Left ventricle myocardium superior (tissue), 1 donor: ENCODE results near the gene MTA3. TPM values are rescaled to one million over a fixed set of nuclear protein-coding genes. Genes with fewer than 3 reads are reported as not detected.
"Not testable (repeated sequence)": the region's sequence is repeated elsewhere in the genome, so short reads cannot be mapped to it uniquely, and the experiment has no call there.

Experiments used
- ATAC-seq: fragments of 200-7000 bp; cut with Tn5 transposase; one replicate; pipeline ENCODE4 v1.9.1; 2020; ENCODE audit warnings: mild to moderate bottlenecking, moderate library complexity
- DNase-seq: peaks from one replicate; pipeline ENCODE4 v3.0.0-alpha.2; 2020
- intact Hi-C: fragments of 100-400 bp; cut with micrococcal nuclease; formaldehyde crosslinking; loops from one replicate; pipeline ENCODE4 v1.11.0; 2022
- total RNA-seq: library from RNA; stranded (reverse); fragmentation: NEBNext Ultra II Directional; extraction: Animal tissue kit (Norgen Biotek cat#: 25700); gene quantifications from one replicate; pipeline ENCODE4 v1.2.1, GENCODE V29; 2021
- donor health status: DM: no; HTN: yes; CAD: no; lungs with severe emphysema.

MTA3 gene
- total RNA-seq, 1 donor from 2014 or later = 17.6 TPM

DNA sequence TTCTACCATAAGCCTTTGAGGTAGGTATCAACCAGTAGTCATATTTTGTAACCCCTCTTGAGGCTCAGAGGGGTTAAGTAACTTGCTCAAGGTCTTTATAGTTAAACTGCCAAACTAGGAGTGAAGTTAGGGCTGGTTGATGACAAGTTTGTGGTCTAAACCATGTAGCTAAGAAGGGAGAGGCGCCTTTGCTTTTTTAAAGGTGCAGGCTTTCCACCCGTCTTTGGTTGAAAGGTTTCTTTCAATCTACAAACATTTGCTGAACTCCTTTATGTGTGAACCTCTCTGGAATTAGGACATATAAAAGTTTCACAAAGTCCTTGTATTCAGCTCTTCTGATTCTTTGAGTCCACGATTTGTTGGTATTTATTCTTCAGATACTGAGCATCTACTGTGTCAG lies 2.4 kb upstream of the MTA3 start:
- intact Hi-C loops = no loop called here
- ATAC-seq (no peak), DNase-seq (no peak)

DNA sequence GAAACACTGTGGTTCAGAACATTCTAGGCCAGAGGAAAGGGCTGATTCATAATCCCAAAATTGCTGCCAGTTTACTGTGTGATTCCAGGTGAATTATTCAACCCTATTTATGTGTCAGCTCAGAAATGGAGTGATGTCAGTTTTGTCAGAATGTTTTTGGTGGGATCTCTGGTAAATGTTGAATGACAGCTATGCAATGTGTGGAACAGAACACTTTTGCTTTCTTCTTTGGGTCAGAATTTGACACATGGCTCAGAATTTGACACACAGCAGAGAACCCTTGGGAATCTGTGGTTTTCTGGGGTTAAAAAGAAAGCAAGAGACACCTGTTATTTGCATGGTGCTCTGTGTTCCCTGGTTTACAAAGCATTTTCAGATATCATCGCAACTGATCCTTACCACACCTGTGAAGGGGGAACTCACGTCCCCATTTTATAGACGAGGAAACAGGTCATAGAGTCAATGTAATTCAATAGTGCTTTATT lies 1.6 kb upstream of the MTA3 start:
- ATAC-seq = no peak
- intact Hi-C loops = no loop called here
- no peak for DNase-seq

DNA sequence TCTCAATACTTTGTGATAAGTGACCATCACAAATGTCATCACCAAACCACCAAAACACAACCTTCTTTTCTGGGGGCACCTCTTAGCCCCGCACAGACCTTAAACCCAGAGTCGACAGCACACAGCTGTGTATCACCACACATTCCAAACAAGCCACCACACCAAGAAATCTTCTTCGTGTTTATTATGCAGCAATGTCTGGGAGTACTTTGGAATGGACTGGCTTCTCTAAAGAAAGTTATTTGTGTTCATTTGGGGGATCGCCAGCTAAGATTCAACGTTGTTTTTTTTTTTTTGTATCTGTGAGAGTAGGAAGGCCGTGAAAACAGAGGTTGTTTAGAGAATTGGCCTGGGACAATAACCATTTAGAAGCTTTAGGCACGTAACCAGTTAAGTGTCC lies 1.1 kb upstream of the MTA3 start:
- intact Hi-C loops = no loop called here
- ATAC-seq (no peak), DNase-seq (no peak)

DNA sequence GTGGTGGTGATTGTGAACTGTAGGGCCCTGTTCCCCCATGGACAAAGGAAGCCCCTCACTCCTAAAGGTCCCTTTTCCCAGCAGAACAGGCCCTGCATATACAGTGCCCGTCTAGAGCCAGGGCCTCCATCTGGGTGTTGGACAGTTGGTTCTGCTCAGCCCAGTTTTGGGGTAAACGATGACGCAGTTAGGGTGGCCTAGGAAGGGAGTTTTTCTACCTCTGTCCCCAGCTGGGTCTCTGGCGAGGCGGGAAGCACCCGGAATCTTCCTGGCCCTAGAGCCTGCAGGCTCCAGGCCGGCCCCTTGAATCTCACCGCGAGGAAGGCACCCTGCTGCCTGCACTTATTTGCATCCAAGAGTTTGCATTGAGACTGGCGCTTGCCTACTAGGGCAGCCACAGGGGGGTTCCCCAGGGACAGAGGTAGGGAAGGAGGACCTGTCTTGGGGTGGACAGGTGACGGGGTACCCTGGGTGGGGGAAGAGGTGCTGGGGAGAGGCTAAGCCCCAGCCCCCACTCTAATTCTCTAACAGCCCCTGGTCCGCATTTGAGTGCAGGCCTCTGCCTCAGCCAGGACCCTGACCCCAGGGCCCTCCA lies 529 bp upstream of the MTA3 start:
- peak; percentile 46 for ATAC-seq
- intact Hi-C loops = no loop called here
- DNase-seq = peak; percentile 31

DNA sequence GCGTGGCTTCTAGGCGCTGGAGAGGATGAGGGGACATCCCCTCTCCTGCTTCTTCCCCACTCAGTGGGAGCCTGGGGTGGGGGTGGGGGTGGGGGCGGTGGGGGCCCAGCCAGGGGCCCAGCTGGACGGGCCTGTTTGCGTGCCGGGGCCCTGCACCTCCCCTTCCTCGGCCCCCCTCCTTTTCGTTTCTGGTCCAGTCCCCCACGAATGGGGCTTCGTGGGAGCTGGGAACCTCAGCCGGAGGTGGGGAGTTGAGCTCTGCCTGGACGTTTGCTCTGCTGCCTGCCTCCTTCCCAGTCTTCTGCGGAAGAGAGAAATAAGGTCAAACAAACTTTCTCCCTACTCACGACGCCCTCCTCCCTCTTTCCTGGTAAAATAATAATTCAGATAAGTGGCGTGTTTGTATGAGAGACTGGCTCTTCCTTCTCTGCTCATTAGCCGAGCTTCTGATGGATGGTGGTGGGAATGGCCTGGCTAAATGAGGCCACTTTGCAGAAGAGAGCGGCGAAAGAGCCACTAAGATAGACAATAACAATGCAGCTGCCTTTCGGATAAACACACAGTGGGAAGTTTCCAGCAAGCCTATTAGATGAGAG lies 782 bp downstream of the MTA3 start:
- DNase-seq (peak; percentile 37), ATAC-seq (peak; percentile 52)
- intact Hi-C loops = no loop called here

DNA sequence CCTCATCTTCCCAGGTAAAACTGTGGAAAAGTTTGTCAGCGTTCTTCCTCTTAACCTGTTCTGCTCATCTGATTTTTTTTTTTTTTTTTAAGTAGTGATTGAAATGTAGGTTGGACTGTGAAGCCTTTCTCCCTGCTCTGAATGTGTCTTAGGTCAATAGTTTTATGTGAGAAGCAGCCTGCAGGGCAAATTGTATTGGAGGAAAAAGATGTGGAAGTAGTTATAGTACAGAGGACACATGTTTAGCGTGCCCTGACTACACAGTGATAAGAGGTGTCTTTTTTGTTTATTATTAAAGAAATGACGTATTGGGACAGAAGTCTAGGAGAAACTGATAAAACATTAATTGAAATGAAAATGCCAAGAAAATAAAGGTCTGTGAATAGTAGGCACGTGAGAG lies 1.5 kb downstream of the MTA3 start:
- DNase-seq = no peak
- no peak for ATAC-seq
- intact Hi-C loops = no loop called here

DNA sequence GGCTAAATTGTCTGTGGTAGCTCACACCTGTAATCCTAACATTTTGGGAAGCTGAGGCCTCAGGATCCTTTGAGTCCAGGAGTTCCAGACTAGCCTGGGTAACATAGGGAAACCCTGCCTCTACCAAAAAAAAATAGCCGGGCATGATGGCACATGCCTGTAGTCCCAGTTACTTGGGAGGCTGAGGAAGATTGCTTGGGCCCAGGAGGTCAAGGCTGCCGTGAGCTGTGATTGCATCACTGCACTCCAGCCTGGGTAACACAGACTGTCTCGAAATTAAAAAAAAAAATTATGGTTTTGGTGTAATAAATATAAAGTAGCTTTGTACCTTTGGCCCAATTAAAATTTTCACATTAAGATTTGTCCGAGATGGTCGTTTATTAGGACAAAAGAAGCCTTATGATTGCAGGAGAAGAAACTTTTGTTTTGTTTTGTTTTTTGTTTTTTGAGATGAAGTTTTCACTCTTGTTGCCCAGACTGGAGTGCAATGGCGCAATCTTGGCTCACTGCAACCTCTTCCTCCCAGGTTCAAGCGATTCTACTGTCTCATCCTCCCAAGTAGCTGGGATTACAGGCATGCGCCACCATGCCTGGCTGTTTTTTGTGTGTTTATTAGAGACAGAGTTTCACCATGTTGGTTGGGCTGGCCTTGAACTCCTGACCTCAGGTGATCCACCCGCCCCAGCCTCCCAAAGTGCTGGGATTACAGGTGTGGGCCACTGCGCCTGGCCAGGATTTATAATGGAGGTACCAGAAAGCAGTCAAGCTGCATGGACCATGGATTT lies 4.1 kb downstream of the MTA3 start:
- intact Hi-C loops = no loop called here
- ATAC-seq = no peak

DNA sequence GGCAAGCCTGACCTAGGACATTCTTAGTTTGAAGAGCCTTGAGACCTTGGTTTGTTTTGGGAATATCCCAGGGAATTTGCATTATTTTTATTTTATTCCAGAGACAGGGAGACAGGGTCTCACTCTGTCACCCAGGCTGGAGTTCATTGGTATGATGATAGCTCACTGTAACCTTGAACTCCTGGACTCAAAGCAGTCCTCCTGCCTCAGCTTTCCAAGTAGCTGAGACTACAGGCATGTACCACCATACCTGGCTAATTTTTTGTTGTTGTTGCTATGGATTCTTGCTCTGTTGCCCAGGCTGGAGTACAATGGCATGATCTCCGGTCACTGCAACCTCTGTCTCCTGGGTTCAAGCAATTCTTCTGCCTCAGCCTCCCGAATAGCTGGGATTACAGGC lies 4.8 kb downstream of the MTA3 start:
- no peak for DNase-seq
- no peak for ATAC-seq
- intact Hi-C loops = no loop called here

More for the DNA sequence above, 4.1 kb downstream of the MTA3 start:
- DNase-seq = no peak

DNA sequence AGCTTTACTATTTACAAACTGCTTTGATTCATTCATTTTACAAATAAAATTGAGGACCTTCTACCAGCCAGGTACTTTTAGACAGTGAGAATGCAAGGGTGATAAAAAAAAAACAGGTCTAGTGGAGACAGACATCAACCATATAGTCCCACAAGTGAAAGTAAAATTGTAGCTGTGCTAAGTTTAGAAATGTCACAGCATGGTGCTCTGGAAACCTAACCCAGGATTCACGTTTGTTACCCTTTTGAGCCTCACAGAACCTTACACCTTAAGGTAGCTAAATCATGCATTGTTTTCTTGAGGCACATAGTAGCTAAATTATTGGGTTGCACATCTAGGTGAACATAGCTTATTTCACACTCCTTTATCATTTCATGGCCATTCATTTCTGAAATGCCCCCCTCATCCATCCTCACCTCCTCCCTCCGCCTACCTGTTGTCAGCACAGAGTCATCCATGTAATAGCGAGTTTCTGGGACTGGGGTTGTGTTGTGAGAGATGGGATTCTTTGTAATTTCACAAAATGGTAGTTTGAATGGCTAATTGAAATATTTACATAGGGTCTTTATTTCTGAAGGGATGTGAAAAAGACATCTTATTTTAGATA lies 7.1 kb downstream of the MTA3 start:
- peak; percentile 22 for ATAC-seq
- intact Hi-C loops = no loop called here

DNA sequence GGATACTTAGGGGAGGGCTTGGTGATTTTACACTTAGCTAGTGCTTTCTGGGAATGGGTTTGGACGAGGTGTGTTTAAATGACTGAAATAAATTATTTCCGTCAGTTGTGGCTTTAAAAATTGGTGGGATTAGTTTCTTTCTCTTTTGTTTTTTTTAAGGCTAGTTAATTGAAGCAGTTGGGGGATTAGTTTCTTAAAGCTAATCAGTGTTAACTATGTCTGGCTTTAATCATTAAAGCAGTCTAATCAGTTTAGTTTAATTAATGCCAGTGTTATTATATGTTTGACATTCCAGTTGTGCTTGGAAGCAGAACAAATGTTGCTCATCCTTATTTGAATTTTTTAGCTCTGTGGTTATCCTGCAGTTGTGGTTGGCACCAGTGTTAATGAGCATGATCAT lies 10.2 kb downstream of the MTA3 start:
- intact Hi-C loops = no loop called here
- DNase-seq (no peak), ATAC-seq (no peak)

More for the DNA sequence above, 7.1 kb downstream of the MTA3 start:
- DNase-seq = no peak

DNA sequence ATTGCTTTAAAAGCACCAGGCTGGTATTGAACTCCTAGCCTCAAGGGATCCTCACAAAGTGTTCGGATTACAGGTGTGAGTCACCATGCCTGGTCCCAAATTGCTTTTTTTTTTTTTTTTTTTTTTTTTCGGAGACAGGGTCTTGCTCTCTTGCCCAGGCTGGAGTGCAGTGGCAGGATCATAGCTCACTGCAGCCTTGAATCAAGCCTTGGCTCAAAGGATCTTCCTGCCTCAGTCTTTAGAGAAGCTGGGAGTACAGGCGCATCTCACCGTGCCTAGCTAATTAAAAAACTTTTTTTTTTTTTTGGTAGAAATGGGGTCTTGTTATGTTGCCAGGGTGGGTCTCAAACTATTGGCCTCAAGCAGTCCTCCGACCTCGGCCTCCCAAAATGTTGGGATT lies 12.8 kb downstream of the MTA3 start:
- ATAC-seq = no peak
- intact Hi-C loops = no loop called here

DNA sequence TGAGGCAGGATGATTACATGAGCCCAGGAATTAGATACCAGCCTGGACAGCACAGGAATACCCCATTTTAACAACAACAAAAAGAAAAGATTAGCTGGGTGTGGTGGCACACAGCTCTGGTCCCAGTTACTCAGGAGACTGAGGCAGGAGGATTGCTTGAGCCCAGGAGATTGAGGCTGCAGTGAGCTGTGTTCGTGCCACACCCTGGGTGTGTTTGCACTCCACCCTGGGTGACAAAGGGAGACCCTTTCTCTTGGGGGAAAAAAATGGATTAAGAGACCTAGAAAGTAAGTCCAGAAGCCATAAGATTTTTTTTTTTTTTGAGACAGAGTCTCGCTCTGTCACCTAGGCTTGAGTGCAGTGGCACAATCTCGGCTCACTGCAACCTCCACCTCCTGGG lies 16.2 kb downstream of the MTA3 start:
- DNase-seq, intact Hi-C loops, ATAC-seq: not testable (repeated sequence)

More for the DNA sequence above, 12.8 kb downstream of the MTA3 start:
- no peak for DNase-seq

DNA sequence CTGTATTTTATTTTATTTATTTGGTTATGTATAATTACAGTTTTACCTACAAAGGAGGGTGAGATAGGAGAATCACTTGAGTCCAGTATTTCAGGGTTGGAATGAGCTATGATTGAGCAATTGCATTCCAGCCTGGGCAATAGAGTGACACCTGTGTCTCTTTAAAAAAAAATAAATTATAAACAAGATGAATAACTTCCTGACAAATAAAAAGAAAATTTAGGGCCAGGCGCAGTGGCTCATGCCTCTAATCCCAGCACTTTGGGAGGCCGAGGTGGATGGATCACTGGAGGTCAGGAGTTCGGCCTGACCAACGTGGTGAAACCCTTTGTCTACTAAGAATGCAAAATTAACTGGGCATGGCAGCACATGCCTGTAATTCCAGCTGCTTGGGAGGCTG lies 17.3 kb downstream of the MTA3 start:
- intact Hi-C loops = no loop called here
- ATAC-seq = no peak
- no peak for DNase-seq

DNA sequence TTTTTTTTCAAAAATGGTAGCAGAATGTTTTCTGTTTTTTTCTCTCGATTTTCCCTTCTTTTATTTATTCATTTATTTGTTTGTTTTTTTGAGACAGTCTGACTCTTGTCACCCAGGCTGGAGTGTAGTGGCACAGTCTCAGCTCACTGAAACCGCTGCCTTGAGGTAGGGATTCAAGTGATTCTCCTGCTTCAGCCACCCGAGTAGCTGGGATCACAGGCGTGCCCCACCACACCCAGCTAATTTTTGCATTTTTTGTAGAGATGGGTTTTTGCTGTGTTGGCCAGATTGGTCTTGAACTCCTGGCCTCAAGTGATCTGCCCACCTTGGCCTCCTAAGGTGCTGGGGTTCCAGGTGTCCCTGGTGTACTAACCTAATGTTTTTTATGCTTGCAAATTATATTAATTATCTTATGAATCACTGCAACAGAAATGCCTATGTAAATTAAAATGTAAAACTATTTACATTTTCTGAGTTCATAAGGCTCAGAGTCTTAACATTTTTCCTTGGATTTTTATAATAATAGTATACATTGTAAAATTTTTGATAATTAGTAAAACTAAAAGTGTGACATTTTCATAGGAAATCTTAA lies 19.2 kb downstream of the MTA3 start:
- ATAC-seq (no peak), DNase-seq (no peak)
- intact Hi-C loops = no loop called here

DNA sequence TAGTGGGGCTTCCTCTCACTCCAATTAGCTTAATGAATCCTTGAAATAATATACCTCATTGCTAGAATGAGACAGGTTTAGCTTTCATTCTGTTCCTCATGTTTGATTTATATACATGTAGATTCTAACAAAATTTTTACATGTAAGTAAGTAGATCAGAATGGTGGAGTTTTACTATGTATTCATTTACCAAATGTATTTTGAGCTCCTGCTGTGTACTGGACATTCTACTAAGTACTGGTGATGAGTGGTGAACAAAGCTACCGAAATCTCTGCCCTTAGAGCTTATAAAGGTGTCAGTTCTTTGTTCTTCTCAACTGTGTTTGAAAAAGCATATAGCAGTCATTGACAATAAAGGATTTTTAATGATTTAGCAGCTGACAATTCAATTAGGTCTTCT lies 19.7 kb downstream of the MTA3 start:
- ATAC-seq = no peak
- no peak for DNase-seq
- intact Hi-C loops = no loop called here

DNA sequence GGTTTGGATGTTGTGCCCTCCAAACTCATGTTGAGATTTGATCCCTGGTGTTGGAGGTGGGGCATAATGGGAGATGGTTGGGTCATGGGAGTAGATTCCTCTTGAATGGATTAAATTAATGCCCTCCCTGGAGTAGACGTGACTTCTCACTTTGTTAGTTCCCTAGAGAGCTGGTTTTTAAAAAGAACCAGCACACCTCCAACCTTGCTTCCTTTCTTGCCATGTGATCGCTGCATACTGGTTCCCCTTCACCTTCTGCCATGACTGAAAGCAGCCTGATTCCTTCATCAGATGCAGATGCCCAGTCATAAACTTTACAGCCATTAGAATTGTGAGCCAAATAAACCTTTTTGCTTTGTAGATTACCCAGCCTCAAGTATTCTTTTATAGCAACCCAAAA lies 21.7 kb downstream of the MTA3 start:
- no peak for ATAC-seq
- intact Hi-C loops = no loop called here

DNA sequence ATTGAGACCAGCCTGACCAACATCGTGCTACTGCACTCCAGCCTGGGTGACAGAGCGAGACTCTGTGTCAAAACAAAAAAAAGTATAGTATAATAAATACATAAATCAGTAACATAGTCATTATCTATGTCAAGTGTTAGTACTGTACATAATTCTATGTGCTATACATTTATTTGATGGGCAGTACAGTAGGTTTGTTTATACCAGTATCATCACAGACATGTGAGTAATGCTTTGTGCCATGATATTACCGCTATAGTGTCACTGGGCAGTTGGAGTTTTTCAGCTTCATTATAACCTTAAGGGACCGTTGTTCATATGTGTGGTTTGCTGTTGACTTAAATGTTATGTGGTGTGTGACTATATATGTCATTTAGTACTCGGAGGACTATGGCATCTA lies 24.9 kb downstream of the MTA3 start:
- DNase-seq (no peak), ATAC-seq (no peak)
- intact Hi-C loops = no loop called here

More for the DNA sequence above, 21.7 kb downstream of the MTA3 start:
- no peak for DNase-seq

DNA sequence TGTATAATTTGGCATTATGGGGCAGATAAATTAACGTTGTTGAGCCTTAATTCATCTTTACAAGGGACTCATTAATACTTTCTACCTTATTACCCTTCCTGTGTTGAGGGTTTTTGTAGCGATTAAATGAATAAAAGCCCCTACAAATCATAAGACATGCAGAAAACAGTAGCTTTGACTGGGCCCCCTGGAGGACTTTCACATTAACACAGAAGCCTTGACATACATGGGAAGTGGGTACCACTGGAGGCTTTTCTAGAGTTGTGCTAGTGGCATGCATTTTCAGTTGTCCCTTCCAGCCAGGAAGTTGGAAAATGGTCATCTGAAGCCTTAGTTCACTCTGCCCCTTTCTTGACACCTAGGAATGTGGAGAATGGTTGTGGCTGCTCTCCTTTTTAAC lies 30.2 kb downstream of the MTA3 start:
- DNase-seq = no peak
- ATAC-seq = no peak
- intact Hi-C loops = no loop called here

DNA sequence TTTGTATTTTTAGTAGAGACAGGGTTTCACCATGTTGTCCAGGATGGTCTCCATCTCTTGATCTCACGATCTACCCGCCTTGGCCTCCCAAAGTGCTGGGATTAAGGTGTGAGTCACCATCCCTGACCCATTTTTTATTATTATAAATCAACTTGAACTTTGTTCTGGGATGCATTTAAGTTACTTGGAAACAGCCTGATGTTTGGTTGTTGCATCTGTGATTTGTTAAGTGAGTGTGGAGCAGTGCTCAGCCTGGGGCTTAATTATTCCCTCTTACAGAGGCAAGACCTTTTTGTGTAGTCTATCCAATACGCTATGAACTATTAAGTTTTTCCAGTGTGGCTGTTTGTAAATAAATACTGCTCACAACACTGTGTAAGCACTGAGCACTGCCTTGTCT lies 32.6 kb downstream of the MTA3 start:
- intact Hi-C loops = no loop called here
- ATAC-seq (no peak), DNase-seq (no peak)
